Large intestine (tissue), 3 donors: ENCODE measurements around the gene DYNLRB2. TPM values are rescaled to one million over a fixed set of nuclear protein-coding genes. Genes with fewer than 3 reads are reported as not detected.
A peak's percentile ranks its signal among the peaks of the same experiment; 100 is the strongest.

Source experiments
- DNase-seq, 2 donors: peaks; one replicate each; pipeline versions ENCODE4 v3.0.0 to v3.0.0-alpha.2; 2013
- H3K27ac ChIP-seq: one replicate; pipeline ENCODE4 v1.5.1; 2013; ENCODE audit warnings: low read length
- H3K27me3 ChIP-seq: 2 replicates; pipeline ENCODE4 v1.6.1; 2013; ENCODE audit warnings: low read length; ENCODE audit not compliant: control insufficient read depth, insufficient read depth
- H3K36me3 ChIP-seq: 2 replicates; pipeline ENCODE4 v1.6.1; 2013; ENCODE audit warnings: low read length; ENCODE audit not compliant: control insufficient read depth, insufficient read depth
- H3K4me1 ChIP-seq: one replicate; pipeline ENCODE4 v1.6.1; 2013; ENCODE audit warnings: low read length; ENCODE audit not compliant: control insufficient read depth, insufficient read depth
- H3K4me3 ChIP-seq: one replicate; pipeline ENCODE4 v1.5.1; 2013; ENCODE audit warnings: low read length
- H3K9me3 ChIP-seq: one replicate; pipeline ENCODE4 v1.6.1; 2013; ENCODE audit warnings: mild to moderate bottlenecking, low read depth, low read length, moderate library complexity; ENCODE audit not compliant: control insufficient read depth
- WGBS: methylation state at CpG from one replicate; pipeline ENCODE4 v1.1.5; 2013; ENCODE audit warnings: low lambda C conversion rate; ENCODE audit not compliant: insufficient coverage; 5-methylcytosine and 5-hydroxymethylcytosine counted together
- polyA plus RNA-seq: library from polyadenylated mRNA; unstranded; fragments of 120-200 nt; gene quantifications from one replicate; pipeline ENCODE4 v1.2.1, GENCODE V29; 2013

Gene DYNLRB2
- polyA plus RNA-seq, 1 donor = 0.52 TPM

DNA sequence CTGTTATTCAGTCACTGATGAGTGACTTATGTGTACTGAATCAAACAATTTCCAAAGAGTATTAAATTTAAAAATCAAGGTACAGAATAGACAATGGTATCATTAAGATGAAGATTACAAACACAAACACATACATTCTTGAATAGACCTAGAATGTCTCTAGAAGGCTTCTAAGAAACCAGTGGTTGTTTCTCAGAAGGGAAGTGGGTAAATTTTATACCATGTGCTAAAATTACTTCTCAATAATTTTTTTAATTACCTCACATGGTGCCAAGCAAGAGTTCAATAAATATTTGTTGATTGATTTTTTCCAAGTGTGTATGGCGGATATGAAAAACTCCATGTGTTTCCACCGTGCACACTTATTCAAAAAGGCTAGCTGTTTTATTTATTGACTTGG is 6.4 kb downstream of the DYNLRB2 start:
- Histone ChIP-seq H3K4me3 (no peak overlapping the region), H3K27me3 (no peaks in the 10 kb centered on the region), H3K36me3 (no peaks in the 10 kb centered on the region), H3K27ac (no peak overlapping the region), H3K9me3 (no peaks in the 10 kb centered on the region), H3K4me1 (no peaks in the 10 kb centered on the region)
- 100% methylated on average over 1 of the region's 2 CpGs for WGBS
- no peak for DNase-seq

DNA sequence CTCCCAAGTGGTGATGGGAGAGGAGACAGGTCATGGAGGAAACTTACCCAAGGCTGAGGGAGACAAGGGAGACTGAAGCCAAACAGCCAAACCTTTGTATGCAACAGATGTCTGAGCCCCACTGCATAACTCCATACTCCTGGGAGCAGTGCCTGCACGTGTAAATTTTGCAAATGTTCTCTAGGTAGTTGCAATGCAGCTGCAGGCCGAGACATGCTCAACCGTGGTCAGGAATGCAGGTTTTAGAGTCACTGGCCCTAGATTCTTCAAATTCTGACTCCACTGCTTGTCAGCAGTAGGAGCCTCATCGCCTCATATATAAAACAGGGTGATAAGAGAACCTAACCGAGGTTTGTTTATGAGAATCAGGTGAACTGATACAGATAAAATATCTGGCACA is 11.5 kb downstream of the DYNLRB2 start:
- no peak overlapping the region for H3K27ac ChIP-seq
- H3K4me3 ChIP-seq = no peak overlapping the region
- H3K27me3 ChIP-seq = no peaks in the 10 kb centered on the region
- DNase-seq = no peak
- no peaks in the 10 kb centered on the region for H3K36me3 ChIP-seq
- no peaks in the 10 kb centered on the region for H3K4me1 ChIP-seq
- no peaks in the 10 kb centered on the region for H3K9me3 ChIP-seq
- no CpG with 5 or more reads among the region's 5 CpGs for WGBS

DNA sequence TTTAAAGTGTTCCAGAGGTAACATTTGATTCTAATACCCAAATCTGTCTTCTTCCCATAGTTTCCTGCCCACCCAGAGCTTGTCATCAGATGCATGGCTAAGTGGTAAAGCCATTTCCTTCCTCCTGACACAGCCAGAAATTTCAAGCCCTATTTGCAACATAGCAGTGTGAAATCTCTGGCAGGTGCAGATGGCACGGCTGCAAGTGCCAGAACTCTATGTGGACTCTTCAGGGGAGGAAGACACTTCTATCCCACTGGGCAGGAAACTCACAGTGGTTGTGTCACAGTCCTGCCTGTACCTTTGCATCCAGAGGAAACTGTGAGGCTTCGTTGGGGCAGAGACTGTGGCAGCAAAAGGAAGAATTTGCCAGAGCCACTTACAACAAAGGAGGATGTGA is 13.2 kb downstream of the DYNLRB2 start:
- Histone ChIP-seq H3K27me3 (no peaks in the 10 kb centered on the region), H3K9me3 (no peaks in the 10 kb centered on the region), H3K4me1 (no peaks in the 10 kb centered on the region), H3K4me3 (no peak overlapping the region), H3K27ac (no peak overlapping the region), H3K36me3 (no peaks in the 10 kb centered on the region)
- DNase-seq = no peak
- WGBS = no CpG with 5 or more reads among the region's 2 CpGs

DNA sequence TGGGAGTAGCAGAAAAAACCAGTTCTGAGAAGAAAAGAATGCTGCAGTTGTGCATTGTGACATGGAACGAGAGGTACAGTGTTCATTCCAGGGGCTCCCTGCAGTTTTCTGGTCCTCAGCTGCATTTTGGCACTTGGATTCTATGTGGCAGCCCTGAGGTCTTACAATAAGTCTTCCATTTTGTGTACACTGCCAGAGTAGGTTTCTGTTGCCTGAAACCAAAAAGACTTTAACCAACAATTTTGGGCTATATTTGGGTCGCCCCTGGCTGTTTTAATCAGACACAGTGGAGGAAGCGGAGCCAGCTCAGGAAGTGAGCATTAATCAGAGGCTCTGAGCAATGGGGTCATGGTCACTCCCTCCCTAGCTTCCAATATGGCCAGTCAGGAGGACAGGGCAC is 15.7 kb downstream of the DYNLRB2 start:
- no CpG with 5 or more reads among the region's 3 CpGs for whole genome bisulfite sequencing
- Histone ChIP-seq H3K4me3 (no peak overlapping the region), H3K36me3 (no peaks in the 10 kb centered on the region), H3K27me3 (no peaks in the 10 kb centered on the region), H3K4me1 (no peaks in the 10 kb centered on the region), H3K9me3 (no peaks in the 10 kb centered on the region), H3K27ac (no peak overlapping the region)
- no peak for DNase-seq

DNA sequence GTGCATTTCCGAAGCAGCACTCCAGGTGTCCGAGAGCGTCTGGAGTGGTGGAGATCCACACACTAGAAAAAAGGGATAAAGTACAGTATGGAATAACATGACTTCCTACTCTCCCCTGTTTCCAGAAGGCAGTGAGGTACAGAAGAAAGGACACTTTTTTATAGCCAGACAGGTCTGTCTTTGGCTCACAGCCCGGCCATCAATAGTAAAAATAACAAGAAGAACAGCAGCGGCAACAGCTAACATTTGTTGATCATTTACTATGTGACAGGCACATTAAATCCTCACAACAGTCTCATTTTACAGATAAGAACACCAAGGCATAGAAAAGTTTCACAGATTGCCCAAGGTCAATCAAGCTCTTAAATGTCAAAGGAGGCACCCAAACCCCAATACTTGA is 16.2 kb downstream of the DYNLRB2 start:
- Histone ChIP-seq H3K4me3 (no peak overlapping the region), H3K4me1 (no peaks in the 10 kb centered on the region), H3K27ac (no peak overlapping the region), H3K36me3 (no peaks in the 10 kb centered on the region), H3K9me3 (no peaks in the 10 kb centered on the region), H3K27me3 (no peaks in the 10 kb centered on the region)
- no peak for DNase-seq
- no CpG with 5 or more reads among the region's 5 CpGs for WGBS

DNA sequence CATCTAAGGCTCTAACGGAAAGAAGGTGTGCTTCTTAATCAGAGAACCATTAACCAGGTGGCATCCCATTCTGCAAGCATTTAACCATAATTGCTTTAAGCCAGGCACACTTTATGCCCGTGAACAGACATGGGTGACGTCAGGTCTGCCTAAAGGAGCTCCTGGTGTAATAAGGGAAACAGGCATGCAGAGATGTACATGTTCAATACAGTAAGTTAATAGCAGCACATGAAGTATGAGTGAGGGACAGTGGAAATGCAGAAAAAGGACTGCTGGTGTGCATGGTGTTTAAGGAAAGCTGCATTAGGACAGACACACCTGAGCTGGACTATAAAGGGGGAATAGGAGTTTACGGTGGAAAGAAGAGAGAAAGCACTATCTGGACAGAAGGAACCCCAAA is 18.6 kb downstream of the DYNLRB2 start:
- no peak overlapping the region for H3K27ac ChIP-seq
- WGBS = 43% methylated on average over 2 of the region's 4 CpGs
- H3K4me1 ChIP-seq = peaks cover 3% of the 10 kb centered on the region
- no peak overlapping the region for H3K4me3 ChIP-seq
- H3K27me3 ChIP-seq = no peaks in the 10 kb centered on the region
- no peaks in the 10 kb centered on the region for H3K36me3 ChIP-seq
- no peak for DNase-seq
- no peaks in the 10 kb centered on the region for H3K9me3 ChIP-seq

DNA sequence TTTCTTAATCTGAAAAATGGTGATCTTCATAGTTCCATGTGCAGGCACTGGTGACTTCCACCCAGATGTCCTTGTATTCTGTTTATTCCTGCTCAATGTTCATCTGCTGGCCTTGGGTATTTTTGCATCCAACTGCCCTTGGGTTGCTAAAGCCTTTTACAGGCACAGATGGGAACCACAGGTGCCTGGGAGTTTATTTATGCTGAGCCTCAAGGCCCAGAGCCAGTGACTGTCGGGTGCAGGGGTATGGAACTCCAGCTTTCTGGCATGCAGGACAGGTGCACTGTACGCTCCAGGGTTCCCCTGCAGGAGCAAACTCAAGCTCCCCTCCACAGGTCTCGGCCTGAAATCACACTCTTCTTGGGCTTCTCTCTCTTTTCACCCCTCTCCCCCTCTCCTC is 22.3 kb downstream of the DYNLRB2 start:
- DNase-seq = no peak
- Histone ChIP-seq H3K4me3 (no peak overlapping the region), H3K4me1 (peaks cover 3% of the 10 kb centered on the region), H3K36me3 (no peaks in the 10 kb centered on the region), H3K27me3 (no peaks in the 10 kb centered on the region), H3K27ac (no peak overlapping the region), H3K9me3 (no peaks in the 10 kb centered on the region)
- WGBS = 100% methylated on average over 1 of the region's 3 CpGs

DNA sequence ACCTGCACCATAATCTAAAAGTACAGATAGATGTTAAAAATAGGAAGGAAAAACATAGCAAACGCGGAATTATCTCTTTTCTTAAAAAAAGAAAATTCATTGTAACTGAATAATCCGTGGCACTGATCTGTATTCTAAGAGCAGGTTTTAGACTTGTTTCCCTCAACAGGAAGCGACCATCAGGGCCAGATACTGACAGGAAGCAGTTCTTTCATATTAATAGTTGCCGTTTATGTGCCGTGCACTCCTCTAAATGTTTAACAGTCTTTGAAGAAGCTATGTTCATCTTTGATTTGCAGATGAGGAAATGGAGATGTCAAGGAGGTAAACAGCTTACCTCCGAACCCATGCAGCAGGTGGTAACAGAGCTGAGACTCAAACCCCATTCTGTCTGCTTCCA is 23.6 kb downstream of the DYNLRB2 start:
- H3K4me1 ChIP-seq = peaks cover 11% of the 10 kb centered on the region
- H3K27me3 ChIP-seq = no peaks in the 10 kb centered on the region
- no peak for DNase-seq
- H3K4me3 ChIP-seq = no peak overlapping the region
- no peaks in the 10 kb centered on the region for H3K9me3 ChIP-seq
- 67% methylated on average over 3 of the region's 7 CpGs for WGBS
- no peaks in the 10 kb centered on the region for H3K36me3 ChIP-seq
- H3K27ac ChIP-seq = no peak overlapping the region

DNA sequence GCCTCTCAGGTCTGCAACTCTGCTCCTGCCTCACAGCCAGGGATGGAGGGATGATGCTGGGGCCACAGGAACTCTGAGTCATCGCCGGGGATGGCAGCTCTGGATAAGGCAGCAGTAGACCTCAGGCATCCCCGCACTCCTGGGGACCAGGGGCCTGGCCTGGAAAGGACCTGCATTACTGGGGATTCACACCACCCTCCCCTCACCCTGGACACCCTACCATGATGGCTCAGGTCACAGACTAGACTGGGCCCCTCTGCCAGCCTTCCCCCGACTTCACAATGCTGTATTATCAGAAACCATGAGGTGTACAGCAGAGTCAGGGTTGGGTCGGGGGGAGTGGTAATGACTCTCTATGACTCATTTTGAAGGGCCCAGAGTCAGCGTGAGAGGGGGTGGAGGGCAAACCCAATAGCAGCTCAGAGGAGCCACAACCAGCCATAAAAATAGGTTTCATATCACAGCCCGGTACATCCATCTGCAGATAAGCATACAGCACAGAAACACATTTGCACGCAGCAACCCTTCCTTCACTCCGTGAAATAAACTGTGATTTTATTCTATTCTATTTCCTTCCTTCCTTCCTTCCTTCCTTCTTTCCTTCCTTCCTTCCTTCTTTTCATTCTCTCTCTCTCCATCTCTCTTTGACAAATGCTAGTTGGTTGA is 28.8 kb downstream of the DYNLRB2 start:
- WGBS = 18% methylated on average over 2 of the region's 9 CpGs
- H3K9me3 ChIP-seq = no peaks in the 10 kb centered on the region
- peak overlapping the region; percentile 48 for H3K27ac ChIP-seq
- H3K36me3 ChIP-seq = no peaks in the 10 kb centered on the region
- DNase-seq = peak; percentile 51 to 83
- no peaks in the 10 kb centered on the region for H3K27me3 ChIP-seq
- H3K4me3 ChIP-seq = no peak overlapping the region
- peaks cover 16% of the 10 kb centered on the region for H3K4me1 ChIP-seq

DNA sequence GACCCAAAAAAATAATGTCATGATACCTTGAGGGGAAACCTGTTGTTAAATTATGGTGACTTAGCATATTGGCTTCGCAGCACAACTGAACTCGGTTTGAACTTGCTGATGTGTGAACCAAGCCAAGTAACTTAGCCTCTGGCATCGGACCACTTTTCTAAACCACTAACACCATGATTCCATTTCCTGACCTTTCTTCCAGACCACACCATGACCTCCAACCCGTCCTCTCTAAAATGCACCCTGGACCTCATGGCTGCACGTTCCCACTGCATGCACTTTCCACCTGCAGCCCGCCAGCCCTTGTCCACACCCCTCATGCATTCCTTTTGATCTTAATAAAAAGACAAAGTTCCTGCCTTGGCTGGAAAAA is 29.3 kb downstream of the DYNLRB2 start:
- Histone ChIP-seq H3K27me3 (no peaks in the 10 kb centered on the region), H3K27ac (peak overlapping the region; percentile 48), H3K9me3 (no peaks in the 10 kb centered on the region), H3K4me3 (no peak overlapping the region), H3K36me3 (no peaks in the 10 kb centered on the region), H3K4me1 (peaks cover 16% of the 10 kb centered on the region)
- peak; percentile 20 to 72 for DNase-seq
- WGBS = no CpG with 5 or more reads among the region's 6 CpGs

DNA sequence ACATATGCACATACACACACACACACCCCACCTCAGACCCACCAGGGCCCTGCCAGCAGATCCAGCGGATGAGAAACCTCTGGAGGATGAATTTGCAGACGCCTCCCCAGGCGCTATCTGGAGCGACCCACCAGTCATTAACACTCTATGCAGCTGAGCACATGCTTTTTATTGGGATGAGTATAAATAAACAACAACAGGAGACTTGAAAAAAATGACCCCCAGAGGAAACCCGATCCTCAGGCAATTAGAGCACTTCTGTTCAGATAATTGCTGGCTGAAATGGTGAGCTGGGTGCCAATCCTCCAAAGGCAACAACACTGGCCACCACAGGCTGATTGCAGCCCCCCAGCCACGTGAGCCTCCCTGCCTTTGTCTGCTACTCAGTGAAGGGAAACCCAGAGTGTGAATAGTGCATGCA is 32.9 kb downstream of the DYNLRB2 start:
- no peaks in the 10 kb centered on the region for H3K36me3 ChIP-seq
- H3K9me3 ChIP-seq = no peaks in the 10 kb centered on the region
- H3K4me1 ChIP-seq = peaks cover 19% of the 10 kb centered on the region
- no peaks in the 10 kb centered on the region for H3K27me3 ChIP-seq
- whole genome bisulfite sequencing = no CpG with 5 or more reads among the region's 6 CpGs
- no peak overlapping the region for H3K4me3 ChIP-seq
- DNase-seq = no peak
- H3K27ac ChIP-seq = no peak overlapping the region
